ENCODE measurements around the gene SPATS2. TPM values are rescaled to one million over a fixed set of nuclear protein-coding genes. Genes with fewer than 3 reads are reported as not detected.

Gene SPATS2
- total RNA-seq, 4 donors from 2014 or later, result 3.3 to 46.0 (median 16.0) TPM

DNA sequence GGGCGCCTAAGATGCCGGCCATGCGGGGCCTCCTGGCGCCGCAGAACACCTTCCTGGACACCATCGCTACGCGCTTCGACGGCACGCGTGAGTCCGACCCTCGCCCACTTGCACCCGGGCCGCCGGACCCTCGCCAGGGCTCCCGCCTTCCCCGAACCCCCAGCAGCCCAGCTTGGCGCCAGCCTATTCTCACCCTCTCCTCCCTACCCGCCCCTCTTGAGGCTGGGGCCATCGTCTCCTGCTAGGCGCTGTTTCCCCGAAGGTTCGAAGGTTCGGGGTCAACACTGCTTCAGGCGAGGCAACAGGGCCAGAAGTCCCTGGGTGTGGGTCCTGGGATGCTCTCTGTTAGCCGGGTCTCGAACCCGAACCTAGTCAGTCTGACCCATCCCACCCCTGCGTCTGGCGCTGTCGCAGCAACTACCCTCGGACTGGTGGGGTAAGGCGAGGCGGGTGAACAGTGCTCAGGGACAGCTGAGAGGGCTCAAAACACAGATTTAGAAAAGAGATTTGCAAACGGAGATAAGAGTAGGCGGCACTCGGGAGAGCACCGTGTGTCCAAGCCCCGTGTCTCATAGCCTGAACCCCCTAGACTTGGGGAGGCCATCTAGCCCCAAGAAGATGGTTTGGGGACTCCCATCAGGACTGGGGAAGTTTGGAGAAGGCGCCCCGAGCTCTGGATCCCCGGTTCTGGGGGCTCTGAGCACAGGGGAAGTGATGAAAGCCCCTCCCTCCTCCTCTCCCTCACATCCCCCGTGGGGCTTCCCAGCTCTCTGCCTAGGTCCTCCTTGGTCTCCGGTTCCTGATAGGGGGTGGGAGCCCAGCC, 172.4 kb downstream of the SPATS2 start:
- intact Hi-C loops (cut with DNase I; ENCODE audit: low total_unique reads), result no loop called here
- H3K4me1 ChIP-seq, result peaks cover 0 to 12% of the 10 kb centered on the region in 2 donors
- H3K27ac ChIP-seq, result no peak overlapping the region
- TF ChIP-seq POLR2A (IDR thresholded peaks at IDR 0.05), result no peak
- TF ChIP-seq, protein P1, sequence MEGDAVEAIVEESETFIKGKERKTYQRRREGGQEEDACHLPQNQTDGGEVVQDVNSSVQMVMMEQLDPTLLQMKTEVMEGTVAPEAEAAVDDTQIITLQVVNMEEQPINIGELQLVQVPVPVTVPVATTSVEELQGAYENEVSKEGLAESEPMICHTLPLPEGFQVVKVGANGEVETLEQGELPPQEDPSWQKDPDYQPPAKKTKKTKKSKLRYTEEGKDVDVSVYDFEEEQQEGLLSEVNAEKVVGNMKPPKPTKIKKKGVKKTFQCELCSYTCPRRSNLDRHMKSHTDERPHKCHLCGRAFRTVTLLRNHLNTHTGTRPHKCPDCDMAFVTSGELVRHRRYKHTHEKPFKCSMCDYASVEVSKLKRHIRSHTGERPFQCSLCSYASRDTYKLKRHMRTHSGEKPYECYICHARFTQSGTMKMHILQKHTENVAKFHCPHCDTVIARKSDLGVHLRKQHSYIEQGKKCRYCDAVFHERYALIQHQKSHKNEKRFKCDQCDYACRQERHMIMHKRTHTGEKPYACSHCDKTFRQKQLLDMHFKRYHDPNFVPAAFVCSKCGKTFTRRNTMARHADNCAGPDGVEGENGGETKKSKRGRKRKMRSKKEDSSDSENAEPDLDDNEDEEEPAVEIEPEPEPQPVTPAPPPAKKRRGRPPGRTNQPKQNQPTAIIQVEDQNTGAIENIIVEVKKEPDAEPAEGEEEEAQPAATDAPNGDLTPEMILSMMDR (IDR thresholded peaks at IDR 0.05), result no peak
- H3K9me3 ChIP-seq, result no peaks in the 10 kb centered on the region
- DNase-seq, result peak in 1 of 2 donors; percentile 11
- peak overlapping the region in 1 of 2 donors; percentile 45 for H3K4me3 ChIP-seq
- H3K36me3 ChIP-seq, result no peaks in the 10 kb centered on the region
- no peaks in the 10 kb centered on the region for H3K27me3 ChIP-seq

GRCh38 chr12:49540229-49541139, 173.2 kb downstream of the SPATS2 start:
- H3K27me3 ChIP-seq, result no peaks in the 10 kb centered on the region
- DNase-seq, result peak in 1 of 2 donors; percentile 6

GRCh38 chr12:49541140-49541861, 174.0 kb downstream of the SPATS2 start:
- H3K4me1 ChIP-seq, result peaks cover 0 to 12% of the 10 kb centered on the region in 2 donors
- no peaks in the 10 kb centered on the region for H3K27me3 ChIP-seq
- intact Hi-C loops (cut with DNase I; ENCODE audit: low total_unique reads), result no loop called here
- TF ChIP-seq, protein P1 (IDR thresholded peaks at IDR 0.05), result no peak
- TF ChIP-seq POLR2A (IDR thresholded peaks at IDR 0.05), result no peak
- no peaks in the 10 kb centered on the region for H3K36me3 ChIP-seq
- peak in 1 of 2 donors; percentile 8 for DNase-seq
- no peaks in the 10 kb centered on the region for H3K9me3 ChIP-seq
- no peak overlapping the region for H3K4me3 ChIP-seq
- no peak overlapping the region for H3K27ac ChIP-seq

More at GRCh38 chr12:49540229-49541139, 173.2 kb downstream of the SPATS2 start:
- Histone ChIP-seq H3K9me3 (no peaks in the 10 kb centered on the region), H3K4me3 (no peak overlapping the region), H3K4me1 (peaks cover 0 to 12% of the 10 kb centered on the region in 2 donors), H3K36me3 (no peaks in the 10 kb centered on the region), H3K27ac (no peak overlapping the region)
- no peak for TF ChIP-seq POLR2A (IDR thresholded peaks at IDR 0.05)
- TF ChIP-seq, protein P1 (IDR thresholded peaks at IDR 0.05), result no peak
- intact Hi-C loops (cut with DNase I; ENCODE audit: low total_unique reads), result no loop called here

DNA sequence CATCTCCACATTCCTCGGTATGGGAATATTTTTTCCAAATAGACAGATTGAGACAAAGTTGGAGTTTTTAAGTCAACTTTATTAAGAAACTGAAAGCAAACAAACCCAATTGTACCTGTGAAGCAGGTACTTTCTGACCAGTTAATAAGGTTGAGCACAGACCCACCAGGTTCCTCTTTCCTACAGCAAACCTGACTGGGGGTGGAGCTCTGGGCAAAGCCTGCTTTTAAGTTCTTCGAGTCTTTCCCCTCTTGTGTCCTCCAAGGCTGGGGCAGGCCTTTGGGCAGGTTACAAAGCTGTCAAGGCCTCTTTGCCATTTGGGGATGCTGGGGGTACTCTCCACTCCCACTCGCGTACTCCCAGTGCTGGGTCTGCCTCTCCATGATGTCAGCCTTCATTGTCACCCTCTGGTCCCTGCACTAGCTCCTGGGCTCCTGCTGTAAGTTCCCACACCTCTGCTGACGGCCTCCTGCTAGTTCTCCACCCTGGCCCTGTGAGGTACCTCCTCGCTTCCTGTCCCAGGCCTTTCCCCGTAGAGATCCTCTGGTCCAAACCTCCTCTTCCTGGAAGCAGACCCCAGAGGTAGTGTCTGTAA, 174.7 kb downstream of the SPATS2 start:
- H3K36me3 ChIP-seq, result no peaks in the 10 kb centered on the region
- H3K27me3 ChIP-seq, result no peaks in the 10 kb centered on the region
- H3K9me3 ChIP-seq, result no peaks in the 10 kb centered on the region
- no peak overlapping the region for H3K27ac ChIP-seq
- no peak overlapping the region for H3K4me3 ChIP-seq
- intact Hi-C loops (cut with DNase I; ENCODE audit: low total_unique reads), result no loop called here
- H3K4me1 ChIP-seq, result peaks cover 0 to 12% of the 10 kb centered on the region in 2 donors
- no peak for TF ChIP-seq POLR2A (IDR thresholded peaks at IDR 0.05)
- TF ChIP-seq, protein P1 (IDR thresholded peaks at IDR 0.05), result no peak
- DNase-seq, result no peak
